Stimulated activated CD4-positive, alpha-beta T cell treated with anti-CD3 and anti-CD28 coated beads, Interleukin-1b, Interleukin-23, amount 100 ng/mL, for 4 hours (primary cell): ENCODE measurements around the gene CDC42EP3.

Experiments
- DNase-seq, 2 donors: peaks; one replicate each; pipeline ENCODE4 v3.0.0-alpha.2; 2020; ENCODE audit warnings: low read depth in 2 of 2

CDC42EP3 gene

GRCh38 chr2:37656512-37657423, 14.7 kb downstream of the CDC42EP3 start:
- DNase-seq: no peak

- DNase-seq: no peak
Measured at GRCh38 chr2:37654932-37655841, 16.3 kb downstream of the CDC42EP3 start.

- no peak for DNase-seq
Measured at GRCh38 chr2:37654419-37654818, 17.0 kb downstream of the CDC42EP3 start.

GRCh38 chr2:37653805-37654378, 17.6 kb downstream of the CDC42EP3 start:
- DNase-seq: no peak

GRCh38 chr2:37653093-37653492, 18.3 kb downstream of the CDC42EP3 start:
- no peak for DNase-seq

GRCh38 chr2:37652199-37652640, 19.2 kb downstream of the CDC42EP3 start:
- DNase-seq: no peak

GRCh38 chr2:37650548-37651093, 20.8 kb downstream of the CDC42EP3 start:
- no peak for DNase-seq

- no peak for DNase-seq
Measured at GRCh38 chr2:37649518-37649917, 21.9 kb downstream of the CDC42EP3 start.

GRCh38 chr2:37648331-37649011, 23.0 kb downstream of the CDC42EP3 start:
- no peak for DNase-seq

- no peak for DNase-seq
Measured at GRCh38 chr2:37647971-37648330, 23.5 kb downstream of the CDC42EP3 start.

- DNase-seq: no peak
Measured at GRCh38 chr2:37645836-37646235, 25.6 kb downstream of the CDC42EP3 start.

- DNase-seq: no peak
Measured at GRCh38 chr2:37645362-37645761, 26.1 kb downstream of the CDC42EP3 start.

GRCh38 chr2:37644191-37644590, 27.3 kb downstream of the CDC42EP3 start:
- no peak for DNase-seq

- no peak for DNase-seq
Measured at GRCh38 chr2:37643730-37644078, 27.7 kb downstream of the CDC42EP3 start.

- DNase-seq: no peak
Measured at GRCh38 chr2:37642907-37643729, 28.3 kb downstream of the CDC42EP3 start.

- DNase-seq: no peak
Measured at GRCh38 chr2:37641582-37642171, 29.8 kb downstream of the CDC42EP3 start.

GRCh38 chr2:37639631-37640030, 31.8 kb downstream of the CDC42EP3 start:
- DNase-seq: no peak

- DNase-seq: no peak
Measured at GRCh38 chr2:37638973-37639372, 32.5 kb downstream of the CDC42EP3 start.

GRCh38 chr2:37637985-37638384, 33.5 kb downstream of the CDC42EP3 start:
- DNase-seq: no peak

- no peak for DNase-seq
Measured at GRCh38 chr2:37637190-37637860, 34.1 kb downstream of the CDC42EP3 start.
